ENCODE measurements around the gene TMOD3.
"Not testable (repeated sequence)": the region's sequence is repeated elsewhere in the genome, so short reads cannot be mapped to it uniquely, and the experiment has no call there.

The TMOD3 gene

GRCh38 chr15:51885758-51886157, 56.3 kb downstream of the TMOD3 start:
- not testable (repeated sequence) for H3K9ac ChIP-seq (ENCODE audit: low read length); H3K4me3 ChIP-seq (ENCODE audit: low read length); H2BK5ac ChIP-seq (ENCODE audit: low read length); H3K79me1 ChIP-seq (ENCODE audit: low read length); DNase-seq; H3K4ac ChIP-seq (ENCODE audit: low read depth, low read length); H2AK5ac ChIP-seq (ENCODE audit: low read length); H4K5ac ChIP-seq (ENCODE audit: low read length); H3K4me1 ChIP-seq (ENCODE audit: control insufficient read depth, low read depth, low read length); H3K36me3 ChIP-seq (ENCODE audit: control insufficient read depth, insufficient read depth, low read length); H3K4me2 ChIP-seq (ENCODE audit: low read length); H2BK15ac ChIP-seq (replicated peaks; ENCODE audit: low read depth); H3K18ac ChIP-seq (ENCODE audit: low read length); H3K79me2 ChIP-seq (ENCODE audit: control insufficient read depth, insufficient read depth, low read length); H3K27me3 ChIP-seq (ENCODE audit: insufficient read depth, low read length, poor library complexity); H4K8ac ChIP-seq (ENCODE audit: low read depth, low read length); H3K27ac ChIP-seq (ENCODE audit: low read depth, low read length); H3K23ac ChIP-seq (ENCODE audit: low read length); H2BK120ac ChIP-seq (ENCODE audit: low read depth, low read length); H3K56ac ChIP-seq (ENCODE audit: low read length)
- WGBS (ENCODE audit: extremely low coverage, insufficient coverage, low lambda C conversion rate) = no CpG with 5 or more reads among the region's 32 CpGs

DNA sequence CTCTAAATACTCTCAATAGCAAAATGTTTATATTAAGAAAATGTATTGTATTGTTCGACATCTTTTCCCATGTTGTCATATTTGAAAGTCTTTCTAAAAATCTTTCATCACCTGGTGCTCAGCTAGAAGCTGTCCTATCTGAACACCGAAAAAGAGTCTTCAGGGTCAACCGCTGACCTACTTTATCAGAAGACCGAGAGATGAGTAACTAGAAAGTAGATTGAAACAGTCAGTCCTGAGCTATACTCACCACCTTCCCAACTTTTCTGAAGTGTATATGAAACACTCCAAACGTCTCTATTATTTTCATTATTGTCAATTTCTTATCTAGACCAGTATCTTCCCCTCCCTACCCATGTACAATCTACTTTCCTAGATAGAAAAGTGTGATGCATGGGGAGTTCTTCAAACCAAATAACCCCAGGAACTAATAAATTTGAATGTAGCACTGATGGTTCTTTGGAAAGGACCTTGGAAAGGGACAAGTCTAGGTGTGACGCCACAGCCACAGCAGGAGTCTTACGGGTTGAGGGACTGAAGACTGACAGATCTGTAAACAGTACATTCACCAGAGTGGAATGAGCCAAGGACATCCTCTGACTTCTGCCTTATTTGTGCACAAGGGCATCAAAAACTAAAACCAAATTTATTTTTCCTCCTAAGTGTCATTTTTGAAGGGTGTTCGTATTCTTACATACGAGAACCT, 58.6 kb downstream of the TMOD3 start:
- no peak overlapping the region for H3K27ac ChIP-seq (ENCODE audit: low read depth, low read length)
- H3K27me3 ChIP-seq (ENCODE audit: insufficient read depth, low read length, poor library complexity) = no peaks in the 10 kb centered on the region
- no peak overlapping the region for H2BK15ac ChIP-seq (replicated peaks; ENCODE audit: low read depth)
- no peak overlapping the region for H3K18ac ChIP-seq (ENCODE audit: low read length)
- no peak overlapping the region for H2AK5ac ChIP-seq (ENCODE audit: low read length)
- no peaks in the 10 kb centered on the region for H3K4me1 ChIP-seq (ENCODE audit: control insufficient read depth, low read depth, low read length)
- no peaks in the 10 kb centered on the region for H3K36me3 ChIP-seq (ENCODE audit: control insufficient read depth, insufficient read depth, low read length)
- no peak overlapping the region for H3K4me2 ChIP-seq (ENCODE audit: low read length)
- no peak overlapping the region for H3K9ac ChIP-seq (ENCODE audit: low read length)
- H2BK120ac ChIP-seq (ENCODE audit: low read depth, low read length) = no peak overlapping the region
- H3K4me3 ChIP-seq (ENCODE audit: low read length) = no peak overlapping the region
- H2BK5ac ChIP-seq (ENCODE audit: low read length) = no peak overlapping the region
- H3K79me1 ChIP-seq (ENCODE audit: low read length) = peaks cover 3% of the 10 kb centered on the region
- DNase-seq = no peak
- H3K4ac ChIP-seq (ENCODE audit: low read depth, low read length) = no peak overlapping the region
- no CpG with 5 or more reads among the region's 9 CpGs for WGBS (ENCODE audit: extremely low coverage, insufficient coverage, low lambda C conversion rate)
- no peak overlapping the region for H3K56ac ChIP-seq (ENCODE audit: low read length)
- no peak overlapping the region for H4K5ac ChIP-seq (ENCODE audit: low read length)
- no peak overlapping the region for H3K23ac ChIP-seq (ENCODE audit: low read length)
- no peaks in the 10 kb centered on the region for H3K79me2 ChIP-seq (ENCODE audit: control insufficient read depth, insufficient read depth, low read length)
- no peak overlapping the region for H4K8ac ChIP-seq (ENCODE audit: low read depth, low read length)

- Histone ChIP-seq H3K4me1 (ENCODE audit: control insufficient read depth, low read depth, low read length) (no peaks in the 10 kb centered on the region), H3K23ac (ENCODE audit: low read length) (no peak overlapping the region), H3K79me2 (ENCODE audit: control insufficient read depth, insufficient read depth, low read length) (no peaks in the 10 kb centered on the region), H2AK5ac (ENCODE audit: low read length) (no peak overlapping the region), H3K9ac (ENCODE audit: low read length) (no peak overlapping the region), H3K18ac (ENCODE audit: low read length) (no peak overlapping the region), H4K5ac (ENCODE audit: low read length) (no peak overlapping the region), H3K36me3 (ENCODE audit: control insufficient read depth, insufficient read depth, low read length) (no peaks in the 10 kb centered on the region), H2BK15ac (replicated peaks; ENCODE audit: low read depth) (no peak overlapping the region), H3K4me3 (ENCODE audit: low read length) (no peak overlapping the region), H2BK120ac (ENCODE audit: low read depth, low read length) (no peak overlapping the region), H2BK5ac (ENCODE audit: low read length) (no peak overlapping the region), H3K27me3 (ENCODE audit: insufficient read depth, low read length, poor library complexity) (no peaks in the 10 kb centered on the region), H3K4me2 (ENCODE audit: low read length) (no peak overlapping the region), H3K4ac (ENCODE audit: low read depth, low read length) (no peak overlapping the region), H3K56ac (ENCODE audit: low read length) (no peak overlapping the region), H3K79me1 (ENCODE audit: low read length) (peaks cover 3% of the 10 kb centered on the region), H3K27ac (ENCODE audit: low read depth, low read length) (no peak overlapping the region), H4K8ac (ENCODE audit: low read depth, low read length) (no peak overlapping the region)
- WGBS (ENCODE audit: extremely low coverage, insufficient coverage, low lambda C conversion rate) = no CpG with 5 or more reads among the region's 2 CpGs
- no peak for DNase-seq
Measured at GRCh38 chr15:51888593-51889195, 59.2 kb downstream of the TMOD3 start.

DNA sequence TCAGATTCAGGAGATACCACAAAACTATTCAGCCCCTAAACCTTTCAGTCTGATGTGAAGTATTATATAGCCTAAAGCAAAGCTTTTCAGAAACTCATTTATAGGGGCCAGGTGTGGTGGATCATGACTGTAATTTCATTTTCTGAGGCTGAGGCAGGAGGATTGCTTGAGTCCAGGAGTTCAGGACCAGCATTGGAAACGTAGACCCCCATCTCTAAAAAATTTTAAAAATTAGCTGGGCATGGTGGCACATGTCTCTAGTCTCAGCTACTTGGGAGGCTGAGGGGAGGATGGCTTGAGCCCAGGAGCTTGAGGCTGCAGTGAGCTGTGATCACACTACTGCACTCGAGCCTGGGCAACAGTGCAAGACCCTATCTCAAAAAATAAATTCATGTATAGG, 60.0 kb downstream of the TMOD3 start:
- H4K8ac ChIP-seq (ENCODE audit: low read depth, low read length) = no peak overlapping the region
- H3K9ac ChIP-seq (ENCODE audit: low read length) = no peak overlapping the region
- no peak overlapping the region for H3K4me2 ChIP-seq (ENCODE audit: low read length)
- H2BK120ac ChIP-seq (ENCODE audit: low read depth, low read length) = no peak overlapping the region
- no peaks in the 10 kb centered on the region for H3K36me3 ChIP-seq (ENCODE audit: control insufficient read depth, insufficient read depth, low read length)
- H2AK5ac ChIP-seq (ENCODE audit: low read length) = no peak overlapping the region
- no peak for DNase-seq
- H2BK15ac ChIP-seq (replicated peaks; ENCODE audit: low read depth) = no peak overlapping the region
- H3K79me2 ChIP-seq (ENCODE audit: control insufficient read depth, insufficient read depth, low read length) = no peaks in the 10 kb centered on the region
- no peaks in the 10 kb centered on the region for H3K27me3 ChIP-seq (ENCODE audit: insufficient read depth, low read length, poor library complexity)
- H3K4ac ChIP-seq (ENCODE audit: low read depth, low read length) = no peak overlapping the region
- no peak overlapping the region for H2BK5ac ChIP-seq (ENCODE audit: low read length)
- H3K18ac ChIP-seq (ENCODE audit: low read length) = no peak overlapping the region
- no peak overlapping the region for H3K56ac ChIP-seq (ENCODE audit: low read length)
- no CpG with 5 or more reads among the region's 2 CpGs for WGBS (ENCODE audit: extremely low coverage, insufficient coverage, low lambda C conversion rate)
- H3K23ac ChIP-seq (ENCODE audit: low read length) = no peak overlapping the region
- no peak overlapping the region for H3K27ac ChIP-seq (ENCODE audit: low read depth, low read length)
- no peaks in the 10 kb centered on the region for H3K4me1 ChIP-seq (ENCODE audit: control insufficient read depth, low read depth, low read length)
- H4K5ac ChIP-seq (ENCODE audit: low read length) = no peak overlapping the region
- H3K79me1 ChIP-seq (ENCODE audit: low read length) = no peaks in the 10 kb centered on the region
- no peak overlapping the region for H3K4me3 ChIP-seq (ENCODE audit: low read length)

- H3K4me2 ChIP-seq (ENCODE audit: low read length) = no peak overlapping the region
Measured at GRCh38 chr15:51904421-51904820, 75.0 kb downstream of the TMOD3 start.

DNA sequence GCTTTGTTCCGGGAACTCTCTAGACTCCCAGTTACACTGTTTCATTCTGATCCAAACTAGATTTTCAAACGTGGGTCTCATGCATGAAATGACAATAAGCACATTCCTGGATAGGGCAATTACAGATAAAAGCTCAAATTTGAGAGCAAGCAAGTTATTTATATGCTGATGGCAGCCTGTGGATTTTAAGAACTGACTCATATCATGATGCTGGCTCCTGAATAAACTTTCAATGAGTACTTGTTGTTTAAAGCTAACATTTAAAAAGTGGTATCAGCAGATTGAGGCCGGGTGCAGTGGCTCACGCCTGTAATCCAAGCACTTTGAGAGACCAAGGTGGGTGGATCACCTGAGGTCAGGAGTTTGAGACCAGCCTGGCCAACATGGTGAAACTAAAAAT, 75.5 kb downstream of the TMOD3 start:
- no peak overlapping the region for H3K23ac ChIP-seq (ENCODE audit: low read length)
- no peak overlapping the region for H2BK120ac ChIP-seq (ENCODE audit: low read depth, low read length)
- H3K79me1 ChIP-seq (ENCODE audit: low read length) = no peaks in the 10 kb centered on the region
- H3K79me2 ChIP-seq (ENCODE audit: control insufficient read depth, insufficient read depth, low read length) = no peaks in the 10 kb centered on the region
- no peak overlapping the region for H4K8ac ChIP-seq (ENCODE audit: low read depth, low read length)
- H3K9ac ChIP-seq (ENCODE audit: low read length) = no peak overlapping the region
- H3K4me2 ChIP-seq (ENCODE audit: low read length) = no peak overlapping the region
- no peak for DNase-seq
- H2BK15ac ChIP-seq (replicated peaks; ENCODE audit: low read depth) = no peak overlapping the region
- no peak overlapping the region for H2BK5ac ChIP-seq (ENCODE audit: low read length)
- WGBS (ENCODE audit: extremely low coverage, insufficient coverage, low lambda C conversion rate) = no CpG with 5 or more reads among the region's 4 CpGs
- H3K36me3 ChIP-seq (ENCODE audit: control insufficient read depth, insufficient read depth, low read length) = peaks cover 2% of the 10 kb centered on the region
- no peak overlapping the region for H4K5ac ChIP-seq (ENCODE audit: low read length)
- no peaks in the 10 kb centered on the region for H3K4me1 ChIP-seq (ENCODE audit: control insufficient read depth, low read depth, low read length)
- no peak overlapping the region for H3K27ac ChIP-seq (ENCODE audit: low read depth, low read length)
- no peak overlapping the region for H3K4me3 ChIP-seq (ENCODE audit: low read length)
- no peak overlapping the region for H2AK5ac ChIP-seq (ENCODE audit: low read length)
- H3K56ac ChIP-seq (ENCODE audit: low read length) = no peak overlapping the region
- H3K27me3 ChIP-seq (ENCODE audit: insufficient read depth, low read length, poor library complexity) = no peaks in the 10 kb centered on the region
- no peak overlapping the region for H3K4ac ChIP-seq (ENCODE audit: low read depth, low read length)
- H3K18ac ChIP-seq (ENCODE audit: low read length) = no peak overlapping the region

More at GRCh38 chr15:51904421-51904820, 75.0 kb downstream of the TMOD3 start:
- Histone ChIP-seq H3K27me3 (ENCODE audit: insufficient read depth, low read length, poor library complexity) (no peaks in the 10 kb centered on the region), H3K79me2 (ENCODE audit: control insufficient read depth, insufficient read depth, low read length) (no peaks in the 10 kb centered on the region), H3K4ac (ENCODE audit: low read depth, low read length) (no peak overlapping the region), H4K8ac (ENCODE audit: low read depth, low read length) (no peak overlapping the region), H3K23ac (ENCODE audit: low read length) (no peak overlapping the region), H3K56ac (ENCODE audit: low read length) (no peak overlapping the region), H3K79me1 (ENCODE audit: low read length) (no peaks in the 10 kb centered on the region), H4K5ac (ENCODE audit: low read length) (no peak overlapping the region), H2BK5ac (ENCODE audit: low read length) (no peak overlapping the region), H3K36me3 (ENCODE audit: control insufficient read depth, insufficient read depth, low read length) (peaks cover 2% of the 10 kb centered on the region), H3K4me1 (ENCODE audit: control insufficient read depth, low read depth, low read length) (no peaks in the 10 kb centered on the region), H3K18ac (ENCODE audit: low read length) (no peak overlapping the region), H3K9ac (ENCODE audit: low read length) (no peak overlapping the region), H2AK5ac (ENCODE audit: low read length) (no peak overlapping the region), H2BK120ac (ENCODE audit: low read depth, low read length) (no peak overlapping the region), H3K27ac (ENCODE audit: low read depth, low read length) (no peak overlapping the region), H3K4me3 (ENCODE audit: low read length) (no peak overlapping the region), H2BK15ac (replicated peaks; ENCODE audit: low read depth) (no peak overlapping the region)
- no peak for DNase-seq
- no CpG with 5 or more reads among the region's 3 CpGs for WGBS (ENCODE audit: extremely low coverage, insufficient coverage, low lambda C conversion rate)
